ENCODE data around the gene HMGXB4. TPM values are rescaled to one million over a fixed set of nuclear protein-coding genes. Genes with fewer than 3 reads are reported as not detected.

The HMGXB4 gene
- total and polyA plus RNA-seq, 2 experiments from 2014 or later: 34.7 to 64.9 TPM

DNA sequence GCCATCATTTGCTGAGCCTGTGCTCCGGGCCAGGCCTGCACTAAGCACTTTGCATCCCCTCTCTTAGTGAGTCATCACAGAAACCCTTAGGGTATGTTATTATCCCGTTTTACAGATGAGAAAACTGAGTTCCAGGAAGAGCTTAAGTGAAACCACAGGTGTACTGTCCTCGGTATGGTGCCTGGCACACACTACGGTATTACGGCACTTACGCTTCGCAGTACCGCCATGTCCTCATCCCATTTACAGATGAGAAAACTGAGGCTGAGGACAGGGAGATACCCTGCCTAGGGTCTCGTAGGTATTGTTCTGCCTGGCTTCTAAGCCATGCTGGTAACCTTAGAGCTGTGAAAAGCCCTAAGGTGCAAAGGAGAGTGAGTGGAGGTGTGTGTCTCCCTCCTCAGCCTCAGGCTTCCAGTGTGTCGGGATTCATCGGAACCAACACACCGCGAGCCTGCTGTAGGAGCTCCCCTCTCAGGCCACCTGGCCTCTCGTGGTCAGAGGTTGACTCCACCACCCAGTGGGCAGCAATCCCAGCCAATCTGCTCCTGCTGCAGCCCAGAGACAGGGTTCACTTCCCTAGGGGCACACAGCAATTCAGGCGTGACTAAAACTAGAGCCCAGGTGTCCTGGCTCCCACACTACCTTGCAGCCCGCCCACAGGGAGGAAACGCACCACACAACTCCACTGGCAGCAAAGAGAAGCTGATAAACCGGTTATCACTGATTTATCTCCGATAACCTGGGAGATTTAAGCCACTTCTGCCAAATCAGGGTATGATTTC, 84.0 kb downstream of the HMGXB4 start:
- Mint-ChIP-seq H3K27ac (no peak overlapping the region), H3K9me3 (no peaks in the 10 kb centered on the region), H3K36me3 (ENCODE audit: low read depth) (peaks cover 10% of the 10 kb centered on the region; the same call in 2 of the 3 replicates), H3K4me1 (peaks cover 5% of the 10 kb centered on the region; the same call in 2 of the 3 replicates), H3K4me3 (no peak overlapping the region), H3K27me3 (ENCODE audit: insufficient read depth, low read depth, poor library complexity) (peaks cover 12% of the 10 kb centered on the region)
- Histone ChIP-seq H2AFZ (no peak overlapping the region), H4K20me1 (replicated peaks; ENCODE audit: insufficient read depth) (no peaks in the 10 kb centered on the region), H3K27me3 (ENCODE audit: insufficient read depth) (no peaks in the 10 kb centered on the region), H3F3A (replicated peaks; ENCODE audit: low read depth) (no peaks in the 10 kb centered on the region), H3K79me2 (replicated peaks; ENCODE audit: insufficient read depth) (no peaks in the 10 kb centered on the region), H3K9me2 (ENCODE audit: insufficient read depth) (no peaks in the 10 kb centered on the region), H3K27ac (ENCODE audit: low read depth) (no peak overlapping the region), H3K4me3 (no peak overlapping the region), H3K4me2 (no peak overlapping the region), H3K4me1 (ENCODE audit: insufficient read depth) (no peaks in the 10 kb centered on the region), H3K36me3 (ENCODE audit: insufficient read depth) (no peaks in the 10 kb centered on the region)
- DNase-seq (ENCODE audit: low spot score) (no peak), ATAC-seq (no peak)
- no peak for TF ChIP-seq NANOG (IDR thresholded peaks at IDR 0.05; ENCODE audit: borderline replicate concordance)
- TF ChIP-seq, protein P1, sequence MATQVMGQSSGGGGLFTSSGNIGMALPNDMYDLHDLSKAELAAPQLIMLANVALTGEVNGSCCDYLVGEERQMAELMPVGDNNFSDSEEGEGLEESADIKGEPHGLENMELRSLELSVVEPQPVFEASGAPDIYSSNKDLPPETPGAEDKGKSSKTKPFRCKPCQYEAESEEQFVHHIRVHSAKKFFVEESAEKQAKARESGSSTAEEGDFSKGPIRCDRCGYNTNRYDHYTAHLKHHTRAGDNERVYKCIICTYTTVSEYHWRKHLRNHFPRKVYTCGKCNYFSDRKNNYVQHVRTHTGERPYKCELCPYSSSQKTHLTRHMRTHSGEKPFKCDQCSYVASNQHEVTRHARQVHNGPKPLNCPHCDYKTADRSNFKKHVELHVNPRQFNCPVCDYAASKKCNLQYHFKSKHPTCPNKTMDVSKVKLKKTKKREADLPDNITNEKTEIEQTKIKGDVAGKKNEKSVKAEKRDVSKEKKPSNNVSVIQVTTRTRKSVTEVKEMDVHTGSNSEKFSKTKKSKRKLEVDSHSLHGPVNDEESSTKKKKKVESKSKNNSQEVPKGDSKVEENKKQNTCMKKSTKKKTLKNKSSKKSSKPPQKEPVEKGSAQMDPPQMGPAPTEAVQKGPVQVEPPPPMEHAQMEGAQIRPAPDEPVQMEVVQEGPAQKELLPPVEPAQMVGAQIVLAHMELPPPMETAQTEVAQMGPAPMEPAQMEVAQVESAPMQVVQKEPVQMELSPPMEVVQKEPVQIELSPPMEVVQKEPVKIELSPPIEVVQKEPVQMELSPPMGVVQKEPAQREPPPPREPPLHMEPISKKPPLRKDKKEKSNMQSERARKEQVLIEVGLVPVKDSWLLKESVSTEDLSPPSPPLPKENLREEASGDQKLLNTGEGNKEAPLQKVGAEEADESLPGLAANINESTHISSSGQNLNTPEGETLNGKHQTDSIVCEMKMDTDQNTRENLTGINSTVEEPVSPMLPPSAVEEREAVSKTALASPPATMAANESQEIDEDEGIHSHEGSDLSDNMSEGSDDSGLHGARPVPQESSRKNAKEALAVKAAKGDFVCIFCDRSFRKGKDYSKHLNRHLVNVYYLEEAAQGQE (IDR thresholded peaks at IDR 0.05; ENCODE audit: unreplicated experiment): no peak
- no peak for TF ChIP-seq ZNF331 (CRISPR knock-in tag; IDR thresholded peaks at IDR 0.05; ENCODE audit: low read depth)

DNA sequence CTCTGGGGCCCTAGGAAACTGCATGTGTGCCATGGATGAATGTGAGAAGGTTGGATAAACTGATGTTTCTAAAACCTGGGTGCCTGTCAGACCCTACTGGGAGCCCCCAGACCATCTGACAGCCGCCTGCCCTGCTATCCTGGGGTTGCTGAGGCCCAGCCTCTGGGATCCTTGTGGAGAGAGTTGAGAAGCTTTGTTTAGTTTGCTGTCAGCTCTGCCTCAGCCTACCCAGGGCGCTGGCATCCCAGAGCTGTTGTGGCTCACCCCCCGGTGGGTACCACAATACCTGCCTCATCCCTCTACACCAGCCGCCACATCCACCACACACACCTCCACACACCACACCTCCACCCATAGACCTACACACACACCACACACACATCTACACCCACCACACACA, 85.1 kb downstream of the HMGXB4 start:
- no peaks in the 10 kb centered on the region for H3F3A ChIP-seq (replicated peaks; ENCODE audit: low read depth)
- peaks cover 8% of the 10 kb centered on the region; the same call in 2 of the 3 replicates for H3K36me3 Mint-ChIP-seq (ENCODE audit: low read depth)
- no peaks in the 10 kb centered on the region for H3K9me3 Mint-ChIP-seq
- no peaks in the 10 kb centered on the region for H3K9me2 ChIP-seq (ENCODE audit: insufficient read depth)
- no peaks in the 10 kb centered on the region for H3K27me3 ChIP-seq (ENCODE audit: insufficient read depth)
- H3K79me2 ChIP-seq (replicated peaks; ENCODE audit: insufficient read depth): no peaks in the 10 kb centered on the region
- H3K4me3 Mint-ChIP-seq: no peak overlapping the region
- DNase-seq (ENCODE audit: low spot score) (no peak), ATAC-seq (no peak)
- peaks cover 10% of the 10 kb centered on the region for H3K27me3 Mint-ChIP-seq (ENCODE audit: insufficient read depth, low read depth, poor library complexity)
- H3K4me2 ChIP-seq: no peak overlapping the region
- H3K4me1 ChIP-seq (ENCODE audit: insufficient read depth): no peaks in the 10 kb centered on the region
- peaks cover 5% of the 10 kb centered on the region; the same call in 2 of the 3 replicates for H3K4me1 Mint-ChIP-seq
- H3K27ac ChIP-seq (ENCODE audit: low read depth): no peak overlapping the region
- H3K27ac Mint-ChIP-seq: no peak overlapping the region
- H2AFZ ChIP-seq: no peak overlapping the region
- no peaks in the 10 kb centered on the region for H4K20me1 ChIP-seq (replicated peaks; ENCODE audit: insufficient read depth)
- H3K4me3 ChIP-seq: no peak overlapping the region
- H3K36me3 ChIP-seq (ENCODE audit: insufficient read depth): no peaks in the 10 kb centered on the region
- TF ChIP-seq ZNF331 (CRISPR knock-in tag; IDR thresholded peaks at IDR 0.05; ENCODE audit: low read depth) (no peak), NANOG (IDR thresholded peaks at IDR 0.05; ENCODE audit: borderline replicate concordance) (no peak), EZH2 (IDR thresholded peaks at IDR 0.05; ENCODE audit: low read depth, unreplicated experiment) (no peak), CREB1 (CRISPR knock-in tag; IDR thresholded peaks at IDR 0.05; ENCODE audit: low read depth) (no peak), ZNF114 (CRISPR knock-in tag; IDR thresholded peaks at IDR 0.05) (no peak)
- TF ChIP-seq, protein P2, sequence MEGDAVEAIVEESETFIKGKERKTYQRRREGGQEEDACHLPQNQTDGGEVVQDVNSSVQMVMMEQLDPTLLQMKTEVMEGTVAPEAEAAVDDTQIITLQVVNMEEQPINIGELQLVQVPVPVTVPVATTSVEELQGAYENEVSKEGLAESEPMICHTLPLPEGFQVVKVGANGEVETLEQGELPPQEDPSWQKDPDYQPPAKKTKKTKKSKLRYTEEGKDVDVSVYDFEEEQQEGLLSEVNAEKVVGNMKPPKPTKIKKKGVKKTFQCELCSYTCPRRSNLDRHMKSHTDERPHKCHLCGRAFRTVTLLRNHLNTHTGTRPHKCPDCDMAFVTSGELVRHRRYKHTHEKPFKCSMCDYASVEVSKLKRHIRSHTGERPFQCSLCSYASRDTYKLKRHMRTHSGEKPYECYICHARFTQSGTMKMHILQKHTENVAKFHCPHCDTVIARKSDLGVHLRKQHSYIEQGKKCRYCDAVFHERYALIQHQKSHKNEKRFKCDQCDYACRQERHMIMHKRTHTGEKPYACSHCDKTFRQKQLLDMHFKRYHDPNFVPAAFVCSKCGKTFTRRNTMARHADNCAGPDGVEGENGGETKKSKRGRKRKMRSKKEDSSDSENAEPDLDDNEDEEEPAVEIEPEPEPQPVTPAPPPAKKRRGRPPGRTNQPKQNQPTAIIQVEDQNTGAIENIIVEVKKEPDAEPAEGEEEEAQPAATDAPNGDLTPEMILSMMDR (conservative IDR thresholded peaks at IDR 0.05; ENCODE audit: low read depth in 2 of 2): no peak
- TF ChIP-seq, protein P3, sequence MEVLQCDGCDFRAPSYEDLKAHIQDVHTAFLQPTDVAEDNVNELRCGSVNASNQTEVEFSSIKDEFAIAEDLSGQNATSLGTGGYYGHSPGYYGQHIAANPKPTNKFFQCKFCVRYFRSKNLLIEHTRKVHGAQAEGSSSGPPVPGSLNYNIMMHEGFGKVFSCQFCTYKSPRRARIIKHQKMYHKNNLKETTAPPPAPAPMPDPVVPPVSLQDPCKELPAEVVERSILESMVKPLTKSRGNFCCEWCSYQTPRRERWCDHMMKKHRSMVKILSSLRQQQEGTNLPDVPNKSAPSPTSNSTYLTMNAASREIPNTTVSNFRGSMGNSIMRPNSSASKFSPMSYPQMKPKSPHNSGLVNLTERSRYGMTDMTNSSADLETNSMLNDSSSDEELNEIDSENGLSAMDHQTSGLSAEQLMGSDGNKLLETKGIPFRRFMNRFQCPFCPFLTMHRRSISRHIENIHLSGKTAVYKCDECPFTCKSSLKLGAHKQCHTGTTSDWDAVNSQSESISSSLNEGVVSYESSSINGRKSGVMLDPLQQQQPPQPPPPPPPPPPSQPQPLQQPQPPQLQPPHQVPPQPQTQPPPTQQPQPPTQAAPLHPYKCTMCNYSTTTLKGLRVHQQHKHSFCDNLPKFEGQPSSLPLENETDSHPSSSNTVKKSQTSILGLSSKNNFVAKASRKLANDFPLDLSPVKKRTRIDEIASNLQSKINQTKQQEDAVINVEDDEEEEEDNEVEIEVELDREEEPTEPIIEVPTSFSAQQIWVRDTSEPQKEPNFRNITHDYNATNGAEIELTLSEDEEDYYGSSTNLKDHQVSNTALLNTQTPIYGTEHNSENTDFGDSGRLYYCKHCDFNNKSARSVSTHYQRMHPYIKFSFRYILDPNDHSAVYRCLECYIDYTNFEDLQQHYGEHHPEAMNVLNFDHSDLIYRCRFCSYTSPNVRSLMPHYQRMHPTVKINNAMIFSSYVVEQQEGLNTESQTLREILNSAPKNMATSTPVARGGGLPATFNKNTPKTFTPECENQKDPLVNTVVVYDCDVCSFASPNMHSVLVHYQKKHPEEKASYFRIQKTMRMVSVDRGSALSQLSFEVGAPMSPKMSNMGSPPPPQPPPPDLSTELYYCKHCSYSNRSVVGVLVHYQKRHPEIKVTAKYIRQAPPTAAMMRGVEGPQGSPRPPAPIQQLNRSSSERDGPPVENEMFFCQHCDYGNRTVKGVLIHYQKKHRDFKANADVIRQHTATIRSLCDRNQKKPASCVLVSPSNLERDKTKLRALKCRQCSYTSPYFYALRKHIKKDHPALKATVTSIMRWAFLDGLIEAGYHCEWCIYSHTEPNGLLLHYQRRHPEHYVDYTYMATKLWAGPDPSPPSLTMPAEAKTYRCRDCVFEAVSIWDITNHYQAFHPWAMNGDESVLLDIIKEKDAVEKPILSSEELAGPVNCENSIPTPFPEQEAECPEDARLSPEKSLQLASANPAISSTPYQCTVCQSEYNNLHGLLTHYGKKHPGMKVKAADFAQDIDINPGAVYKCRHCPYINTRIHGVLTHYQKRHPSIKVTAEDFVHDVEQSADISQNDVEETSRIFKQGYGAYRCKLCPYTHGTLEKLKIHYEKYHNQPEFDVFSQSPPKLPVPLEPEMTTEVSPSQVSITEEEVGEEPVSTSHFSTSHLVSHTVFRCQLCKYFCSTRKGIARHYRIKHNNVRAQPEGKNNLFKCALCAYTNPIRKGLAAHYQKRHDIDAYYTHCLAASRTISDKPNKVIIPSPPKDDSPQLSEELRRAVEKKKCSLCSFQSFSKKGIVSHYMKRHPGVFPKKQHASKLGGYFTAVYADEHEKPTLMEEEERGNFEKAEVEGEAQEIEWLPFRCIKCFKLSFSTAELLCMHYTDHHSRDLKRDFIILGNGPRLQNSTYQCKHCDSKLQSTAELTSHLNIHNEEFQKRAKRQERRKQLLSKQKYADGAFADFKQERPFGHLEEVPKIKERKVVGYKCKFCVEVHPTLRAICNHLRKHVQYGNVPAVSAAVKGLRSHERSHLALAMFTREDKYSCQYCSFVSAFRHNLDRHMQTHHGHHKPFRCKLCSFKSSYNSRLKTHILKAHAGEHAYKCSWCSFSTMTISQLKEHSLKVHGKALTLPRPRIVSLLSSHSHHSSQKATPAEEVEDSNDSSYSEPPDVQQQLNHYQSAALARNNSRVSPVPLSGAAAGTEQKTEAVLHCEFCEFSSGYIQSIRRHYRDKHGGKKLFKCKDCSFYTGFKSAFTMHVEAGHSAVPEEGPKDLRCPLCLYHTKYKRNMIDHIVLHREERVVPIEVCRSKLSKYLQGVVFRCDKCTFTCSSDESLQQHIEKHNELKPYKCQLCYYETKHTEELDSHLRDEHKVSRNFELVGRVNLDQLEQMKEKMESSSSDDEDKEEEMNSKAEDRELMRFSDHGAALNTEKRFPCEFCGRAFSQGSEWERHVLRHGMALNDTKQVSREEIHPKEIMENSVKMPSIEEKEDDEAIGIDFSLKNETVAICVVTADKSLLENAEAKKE (CRISPR knock-in tag; IDR thresholded peaks at IDR 0.05): no peak
